Endothelial cell of umbilical vein (primary cell): ENCODE data around the gene BCR. TPM values are rescaled to one million over a fixed set of nuclear protein-coding genes. Genes with fewer than 3 reads are reported as not detected.

ENCODE experiments used
- BruUV-seq: library from RNA; stranded (reverse); fragments of 400-500 nt; replicated peaks from 2 replicates; lab custom pipeline; 2021; lab: Mats Ljungman, UMichigan
- CTCF ChIA-PET: fragments of 300-600, 350-600 bp; sonication (Branson Sonifier 250); formaldehyde crosslinking; loops from one replicate; lab custom pipeline; 2021; ENCODE audit warnings: antibody characterized with exemption, inconsistent platforms; lab: Charles Lee
- POLR2A ChIA-PET: fragments of 300-600, 350-600 bp; sonication (Branson Sonifier 250); formaldehyde crosslinking; loops from one replicate; lab custom pipeline; 2021; ENCODE audit warnings: antibody characterized with exemption, inconsistent platforms; lab: Charles Lee
- DNase-seq: peaks from one replicate; pipeline ENCODE4 v3.0.0-alpha.2; 2011; ENCODE audit warnings: low read depth, low spot score
- FAIRE-seq: peaks from 2 replicates; lab custom pipeline; 2011; peaks lifted over from hg19 to GRCh38; lab: Jason Lieb, UNC
- H2AFZ ChIP-seq: 2 replicates; pipeline ENCODE4 v1.6.0; 2012; ENCODE audit warnings: low read depth, low read length, control low read depth, inconsistent platforms
- H3K27ac ChIP-seq: 2 replicates; pipeline ENCODE4 v1.5.1; 2011; ENCODE audit warnings: low read depth, mild to moderate bottlenecking, control low read depth, low read length, moderate library complexity; ENCODE audit not compliant: insufficient read depth
- H3K27me3 ChIP-seq, 2 experiments: 2 replicates each; pipeline versions ENCODE4 v1.6.0 to v1.6.1; 2011; ENCODE audit warnings: low read length in 2 of 2, mixed read lengths in 1 of 2; ENCODE audit not compliant: control insufficient read depth in 2 of 2, insufficient read depth in 2 of 2
- H3K36me3 ChIP-seq, 2 experiments: 2 replicates in 1 of 2; 3 replicates in 1 of 2; pipeline ENCODE4 v1.5.1; 2011; ENCODE audit warnings: low read length in 2 of 2, mild to moderate bottlenecking in 1 of 2, moderate library complexity in 1 of 2; ENCODE audit not compliant: control insufficient read depth in 2 of 2, insufficient read depth in 2 of 2; ENCODE audit errors: extremely low read depth in 1 of 2
- H3K4me1 ChIP-seq: 3 replicates; pipeline ENCODE4 v1.5.1; 2011; ENCODE audit warnings: mild to moderate bottlenecking, low read length; ENCODE audit not compliant: control insufficient read depth, insufficient read depth; ENCODE audit errors: extremely low read depth
- H3K4me2 ChIP-seq: 2 replicates; pipeline ENCODE4 v1.6.1; 2011; ENCODE audit warnings: low read length, control low read depth, mixed read lengths; ENCODE audit not compliant: insufficient read depth
- H3K4me3 ChIP-seq, 3 experiments: fragments of 200-600 bp in 1 of 3; sonication (generic), shearing (Covaris generic) in 1 of 3; replicated peaks in 1 of 3; 2 replicates each; pipeline ENCODE4 v1.5.1; 2011 to 2016; ENCODE audit warnings: control low read depth in 3 of 3, low read length in 3 of 3, mild to moderate bottlenecking in 2 of 3, inconsistent platforms in 1 of 3, low read depth in 1 of 3, moderate library complexity in 1 of 3; ENCODE audit not compliant: insufficient read depth in 1 of 3
- H3K79me2 ChIP-seq: 2 replicates; pipeline ENCODE4 v1.6.0; 2012; ENCODE audit warnings: low read length, inconsistent platforms; ENCODE audit not compliant: control insufficient read depth, insufficient read depth
- H3K9ac ChIP-seq: replicated peaks from 2 replicates; pipeline ENCODE3; 2011; ENCODE audit warnings: low read length, control low read depth; ENCODE audit not compliant: insufficient read depth; ENCODE audit errors: extremely low read depth
- H3K9me1 ChIP-seq: replicated peaks from 3 replicates; pipeline ENCODE4 v1.6.0; 2011; ENCODE audit warnings: mild to moderate bottlenecking, low read length; ENCODE audit not compliant: control insufficient read depth, insufficient read depth; ENCODE audit errors: extremely low read depth
- H3K9me3 ChIP-seq: replicated peaks from 2 replicates; pipeline ENCODE4 v1.5.1; 2012; ENCODE audit warnings: low read length, inconsistent platforms; ENCODE audit not compliant: control insufficient read depth, insufficient read depth
- H4K20me1 ChIP-seq: replicated peaks from 2 replicates; pipeline ENCODE3; 2011; ENCODE audit warnings: mild to moderate bottlenecking, low read length; ENCODE audit not compliant: control insufficient read depth, insufficient read depth; ENCODE audit errors: extremely low read depth
- CTCF ChIP-seq, 2 donors: IDR thresholded peaks; 1 replicate in 1 of 2; 2 replicates in 1 of 2; pipeline ENCODE4 v1.5.1; 2011; ENCODE audit warnings: low read length in 2 of 2, mild to moderate bottlenecking in 2 of 2, moderate library complexity in 2 of 2, control low read depth in 1 of 2, inconsistent platforms in 1 of 2, low read depth in 1 of 2; ENCODE audit not compliant: insufficient read depth in 1 of 2; ENCODE audit errors: extremely low read depth in 1 of 2
- GATA2 ChIP-seq: IDR thresholded peaks from 2 replicates; pipeline ENCODE4 v1.7.0; 2011; ENCODE audit warnings: low read depth, mild to moderate bottlenecking, moderate library complexity, mixed read lengths, low read length; ENCODE audit not compliant: insufficient read length, insufficient read depth
- MAX ChIP-seq: IDR thresholded peaks from 2 replicates; pipeline ENCODE4 v1.6.1; 2011; ENCODE audit not compliant: insufficient read depth, insufficient read length
- dilution Hi-C: fragments of 300-500 bp; cut with MboI; formaldehyde crosslinking; loops from one replicate; pipeline ENCODE4 v1.15.0; 2019; ENCODE audit warnings: low sequenced_read_pairs; ENCODE audit not compliant: extremely low pct_ligation_motif_present
- intact Hi-C: fragments of 100-400 bp; cut with micrococcal nuclease; formaldehyde crosslinking; loops from one replicate; pipeline ENCODE4 v1.10.0; 2022
- polyA plus RNA-seq, 4 experiments: library from polyadenylated mRNA; depleted of rRNA in 3 of 4; stranded (reverse) in 3 of 4; unstranded in 1 of 4; fragments of >200 nt; gene quantifications; 2 replicates each; pipeline versions ENCODE4 v1.2.1 to v1.2.3, GENCODE V29; 2011 to 2012; ENCODE audit warnings: missing spikeins in 1 of 4
- total RNA-seq: library from RNA; stranded (reverse); gene quantifications from 2 replicates; pipeline ENCODE4 v1.2.3, GENCODE V29; 2021

The BCR gene
- total and polyA plus RNA-seq, 2 donors (not counting 3 experiments of a cell fraction or from before 2014, with no cell fraction given): 129 to 141 TPM

DNA sequence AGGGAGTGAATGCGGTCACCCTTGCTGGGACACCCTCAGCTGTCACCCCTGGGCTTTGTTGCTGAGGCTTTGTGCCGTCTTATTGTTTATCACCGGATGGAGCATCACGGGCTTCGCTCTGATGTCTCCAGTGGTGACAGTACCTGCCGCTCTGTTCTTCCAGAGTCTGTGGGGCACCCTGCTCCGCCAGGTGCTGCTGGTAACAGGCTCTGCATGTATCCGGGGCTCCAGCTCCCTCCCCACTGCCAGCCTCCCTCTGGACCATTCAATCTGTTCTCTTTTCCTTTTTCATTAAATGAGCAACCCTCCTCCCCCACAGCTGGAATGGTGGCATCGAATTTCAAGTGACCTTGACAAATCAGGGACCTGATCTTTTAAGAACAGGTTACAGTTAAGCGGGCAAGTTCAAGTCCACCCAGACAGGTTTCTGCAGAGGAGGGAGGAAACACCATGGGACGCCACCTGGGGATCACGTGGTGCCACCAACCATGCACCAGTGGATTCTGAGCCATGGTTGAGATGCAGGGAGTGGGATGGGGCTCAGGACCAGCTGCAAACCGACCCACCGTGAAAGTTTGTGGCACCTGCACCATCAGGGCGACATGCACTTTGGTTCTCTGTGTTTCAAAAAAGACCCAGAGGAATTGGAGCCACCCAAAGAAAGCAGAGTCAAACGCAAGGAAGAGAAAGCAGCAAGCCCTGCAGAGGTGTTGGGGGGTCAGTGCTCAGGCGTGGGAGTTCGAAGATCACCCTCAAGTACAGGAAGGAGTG lies 89.3 kb downstream of the BCR start:
- H3K9me1 ChIP-seq: no peaks in the 10 kb centered on the region
- H3K79me2 ChIP-seq: peaks cover 4% of the 10 kb centered on the region
- DNase-seq (no peak), FAIRE-seq (no peak)
- H3K27me3 ChIP-seq: no peaks in the 10 kb centered on the region
- BruUV-seq: no TSS peak
- H3K9me3 ChIP-seq: no peaks in the 10 kb centered on the region
- peaks cover 17 to 75% of the 10 kb centered on the region in 2 experiments for H3K36me3 ChIP-seq
- dilution Hi-C loops: no loop called here
- TF ChIP-seq CTCF (IDR thresholded peaks at IDR 0.05; ENCODE audit: extremely low read depth in 1 of 2, insufficient read depth in 1 of 2, low read depth in 1 of 2, low read length in 2 of 2): no peak
- no peak for TF ChIP-seq MAX
- no peak for TF ChIP-seq GATA2
- no peaks in the 10 kb centered on the region for H3K4me1 ChIP-seq
- CTCF ChIA-PET: interaction anchor here (1.0 to 1.6 kb wide), 3 partner anchors 12 to 91 kb away, joined by 3 to 4 read pairs (median 3); no protein-coding TSS in a partner anchor
- POLR2A ChIA-PET: no interaction called here
- H3K9ac ChIP-seq: no peak overlapping the region
- intact Hi-C loops: no loop called here
- no peak overlapping the region for H3K4me3 ChIP-seq
- H4K20me1 ChIP-seq: no peaks in the 10 kb centered on the region
- H3K4me2 ChIP-seq: no peak overlapping the region
- no peak overlapping the region for H3K27ac ChIP-seq
- H2AFZ ChIP-seq: no peak overlapping the region
